Measurements from ENCODE around the gene GOLGA5. TPM values are rescaled to one million over a fixed set of nuclear protein-coding genes. Genes with fewer than 3 reads are reported as not detected.

GOLGA5 gene
- total RNA-seq, 1 donor = 70.3 TPM

- no peak for DNase-seq (ENCODE audit: low read depth)
- no peak overlapping the region for H3K4me3 ChIP-seq (ENCODE audit: low read depth, low read length)
- no peak for TF ChIP-seq CTCF (IDR thresholded peaks at IDR 0.05; ENCODE audit: insufficient read depth, low read length)
Measured at GRCh38 chr14:92884410-92884809, 90.3 kb downstream of the GOLGA5 start.

GRCh38 chr14:92885279-92886061 lies 91.4 kb downstream of the GOLGA5 start:
- DNase-seq (ENCODE audit: low read depth) = no peak
- TF ChIP-seq CTCF (IDR thresholded peaks at IDR 0.05; ENCODE audit: insufficient read depth, low read length) = no peak
- H3K4me3 ChIP-seq (ENCODE audit: low read depth, low read length) = no peak overlapping the region

- no peak for DNase-seq (ENCODE audit: low read depth)
- H3K4me3 ChIP-seq (ENCODE audit: low read depth, low read length) = no peak overlapping the region
- no peak for TF ChIP-seq CTCF (IDR thresholded peaks at IDR 0.05; ENCODE audit: insufficient read depth, low read length)
Measured at GRCh38 chr14:92886337-92886736, 92.2 kb downstream of the GOLGA5 start.

- DNase-seq (ENCODE audit: low read depth) = no peak
- TF ChIP-seq CTCF (IDR thresholded peaks at IDR 0.05; ENCODE audit: insufficient read depth, low read length) = no peak
- no peak overlapping the region for H3K4me3 ChIP-seq (ENCODE audit: low read depth, low read length)
Measured at GRCh38 chr14:92887157-92887556, 93.1 kb downstream of the GOLGA5 start.

- TF ChIP-seq CTCF (IDR thresholded peaks at IDR 0.05; ENCODE audit: insufficient read depth, low read length) = no peak
- no peak overlapping the region for H3K4me3 ChIP-seq (ENCODE audit: low read depth, low read length)
- no peak for DNase-seq (ENCODE audit: low read depth)
Measured at GRCh38 chr14:92888896-92889295, 94.8 kb downstream of the GOLGA5 start.

Other genes with a start within 250 kb of the GOLGA5 start
- 28.6 and 44.0 TPM in 2 replicates for gene LGMN, start 45.7 kb upstream of the GOLGA5 start, total RNA-seq (ENCODE audit: low replicate concordance)
- gene CHGA, start 128.8 kb downstream of the GOLGA5 start, total RNA-seq (ENCODE audit: low replicate concordance) = 0.18 TPM in 1 of 2 replicates, not detected in the other